WI38 (cell line): ENCODE results near the gene EFCAB5.
"Not testable (repeated sequence)": the region's sequence is repeated elsewhere in the genome, so short reads cannot be mapped to it uniquely, and the experiment has no call there.

Experiments
- H3K4me3 ChIP-seq: 2 replicates; pipeline ENCODE4 v1.5.1; 2011; ENCODE audit warnings: low read depth, mild to moderate bottlenecking, control low read depth, low read length
- CTCF ChIP-seq: IDR thresholded peaks from 2 replicates; pipeline ENCODE4 v1.5.1; 2012; ENCODE audit warnings: low read depth, mild to moderate bottlenecking, control low read depth, low read length

The EFCAB5 gene

GRCh38 chr17:29982991-29983653 is 41.7 kb downstream of the EFCAB5 start:
- no peak for TF ChIP-seq CTCF
- no peak overlapping the region for H3K4me3 ChIP-seq

DNA sequence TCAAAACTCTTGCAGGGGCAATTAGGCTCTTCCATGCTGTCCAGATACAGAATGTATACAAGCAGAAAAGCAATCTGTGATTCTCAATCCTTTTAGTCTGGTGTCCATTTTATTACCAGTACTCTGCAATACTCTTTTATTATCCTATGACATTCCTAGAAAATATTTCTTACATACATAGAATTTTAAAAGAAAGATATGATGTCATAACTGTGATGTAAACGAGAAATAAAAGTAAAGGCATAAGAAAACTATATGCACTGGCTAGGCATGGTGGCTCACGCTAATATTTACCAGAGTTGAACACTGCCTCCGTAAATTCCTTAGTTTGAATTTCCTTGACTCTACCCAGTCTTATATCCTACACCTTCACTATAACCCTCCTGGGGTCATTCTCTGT is 55.0 kb downstream of the EFCAB5 start:
- no peak for TF ChIP-seq CTCF

GRCh38 chr17:30000001-30000754 is 58.7 kb downstream of the EFCAB5 start:
- no peak for TF ChIP-seq CTCF
- H3K4me3 ChIP-seq = no peak overlapping the region

More for the DNA sequence above, 55.0 kb downstream of the EFCAB5 start:
- H3K4me3 ChIP-seq = no peak overlapping the region

DNA sequence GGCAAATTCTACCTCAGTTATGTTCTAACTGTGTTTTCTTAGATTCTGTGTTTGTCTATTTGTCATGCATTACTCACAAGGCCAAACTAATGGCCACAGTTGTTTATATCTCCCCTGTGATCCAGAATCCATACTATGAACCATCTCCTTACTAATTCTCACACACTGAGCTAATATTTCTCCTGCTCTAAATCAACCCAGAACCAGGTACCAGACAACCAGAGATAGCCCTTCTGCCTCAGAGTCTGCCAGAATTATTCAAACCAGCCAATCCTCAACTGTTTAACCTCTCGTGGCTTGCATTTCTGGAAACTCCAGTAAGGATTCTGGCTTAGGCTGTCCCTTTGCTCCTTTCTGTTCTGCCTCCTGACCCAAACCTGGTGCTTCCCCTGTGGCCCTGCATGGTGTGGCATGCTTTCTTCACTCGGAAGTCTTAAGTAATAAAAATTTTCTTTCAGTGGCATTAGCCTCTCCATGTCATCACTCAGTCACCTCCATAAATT is 59.4 kb downstream of the EFCAB5 start:
- TF ChIP-seq CTCF = no peak
- H3K4me3 ChIP-seq = no peak overlapping the region

- H3K4me3 ChIP-seq = no peak overlapping the region
- no peak for TF ChIP-seq CTCF
Measured at GRCh38 chr17:30002088-30002487, 60.7 kb downstream of the EFCAB5 start.

DNA sequence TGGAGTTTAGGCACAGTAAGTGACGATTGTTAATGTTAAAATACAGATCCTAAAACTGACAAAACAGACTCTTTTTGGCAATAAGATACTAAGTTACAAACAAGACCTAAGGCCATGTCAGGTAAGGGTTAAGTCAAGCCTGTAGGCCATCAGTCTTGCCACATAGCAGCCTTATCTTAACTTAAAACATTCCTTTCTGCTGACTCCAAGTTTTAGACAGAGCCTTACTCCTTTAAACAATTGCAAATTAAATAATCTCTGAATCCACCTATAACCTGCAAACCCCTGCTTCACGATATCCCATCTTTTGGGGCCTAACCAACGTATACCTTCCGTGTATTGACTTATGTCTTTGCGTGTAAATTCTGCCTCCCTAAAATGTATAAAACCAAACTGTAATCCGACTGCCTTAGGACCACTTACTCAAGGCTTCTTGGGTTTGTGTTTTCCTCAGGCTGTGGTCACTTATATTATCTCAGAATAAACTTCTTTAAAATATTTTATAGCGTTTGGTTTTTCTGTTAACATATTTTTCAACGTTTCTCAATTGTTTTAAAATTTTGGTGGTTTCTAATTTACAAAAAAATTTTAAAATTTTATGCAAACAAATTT is 64.4 kb downstream of the EFCAB5 start:
- no peak for TF ChIP-seq CTCF
- no peak overlapping the region for H3K4me3 ChIP-seq

GRCh38 chr17:30011934-30012333 is 70.5 kb downstream of the EFCAB5 start:
- H3K4me3 ChIP-seq = not testable (repeated sequence)
